GM23248 (cell line): Measurements from ENCODE around the gene CD6. TPM values are rescaled to one million over a fixed set of nuclear protein-coding genes. Genes with fewer than 3 reads are reported as not detected.

ENCODE experiments used
- DNase-seq: peaks from one replicate; pipeline ENCODE4 v3.0.0-alpha.2; 2015
- H2AFZ ChIP-seq: fragments of 200-600 bp; sonication (generic); 2 replicates; pipeline ENCODE4 v1.6.1; 2016; ENCODE audit warnings: antibody characterized with exemption
- H3F3A ChIP-seq: fragments of 200-600 bp; sonication (generic); 2 replicates; pipeline ENCODE4 v1.6.1; 2016; ENCODE audit warnings: mild to moderate bottlenecking, antibody characterized with exemption, mixed run types; ENCODE audit not compliant: insufficient read depth
- H3K27ac ChIP-seq: fragments of 200-600 bp; sonication (generic); 2 replicates; pipeline ENCODE4 v1.5.1; 2016; ENCODE audit warnings: mild to moderate bottlenecking
- H3K27me3 ChIP-seq: fragments of 200-600 bp; sonication (generic); replicated peaks from 2 replicates; pipeline ENCODE4 v1.6.1; 2016; ENCODE audit warnings: mild to moderate bottlenecking; ENCODE audit not compliant: insufficient read depth
- H3K36me3 ChIP-seq: fragments of 200-600 bp; sonication (generic); 2 replicates; pipeline ENCODE4 v1.6.1; 2016; ENCODE audit warnings: low read depth, mild to moderate bottlenecking
- H3K4me1 ChIP-seq: fragments of 200-600 bp; sonication (generic); 2 replicates; pipeline ENCODE4 v1.6.1; 2016; ENCODE audit warnings: mild to moderate bottlenecking; ENCODE audit not compliant: insufficient read depth
- H3K4me2 ChIP-seq: fragments of 200-600 bp; sonication (generic); one replicate; pipeline ENCODE4 v1.6.1; 2016; ENCODE audit warnings: mild to moderate bottlenecking; ENCODE audit not compliant: unreplicated experiment
- H3K4me3 ChIP-seq: fragments of 200-600 bp; sonication (generic); 2 replicates; pipeline ENCODE4 v1.5.1; 2016; ENCODE audit warnings: mild to moderate bottlenecking
- H3K79me2 ChIP-seq: fragments of 200-600 bp; sonication (generic); 2 replicates; pipeline ENCODE4 v1.6.1; 2016; ENCODE audit warnings: mild to moderate bottlenecking; ENCODE audit not compliant: insufficient read depth
- H3K9ac ChIP-seq: fragments of 200-600 bp; sonication (generic); 2 replicates; pipeline ENCODE4 v1.6.1; 2016; ENCODE audit warnings: mild to moderate bottlenecking
- H3K9me2 ChIP-seq: fragments of 200-600 bp; sonication (generic); 2 replicates; pipeline ENCODE4 v1.6.1; 2016; ENCODE audit warnings: mixed run types, mild to moderate bottlenecking, moderate library complexity; ENCODE audit not compliant: insufficient read depth
- H3K9me3 ChIP-seq: fragments of 200-600 bp; sonication (generic); one replicate; pipeline ENCODE4 v1.6.1; 2017; ENCODE audit warnings: low read depth
- H4K20me1 ChIP-seq: fragments of 200-600 bp; sonication (generic); 2 replicates; pipeline ENCODE4 v1.6.0; 2016; ENCODE audit not compliant: insufficient read depth
- EZH2 ChIP-seq: fragments of 200-600 bp; sonication (generic); IDR thresholded peaks from 2 replicates; pipeline ENCODE4 v1.6.1; 2018; ENCODE audit warnings: antibody characterized with exemption, mild to moderate bottlenecking; ENCODE audit not compliant: insufficient read depth, poor library complexity, severe bottlenecking
- EZH2phosphoT487 ChIP-seq: fragments of 200-600 bp; sonication (generic); IDR thresholded peaks from 2 replicates; pipeline ENCODE4 v1.6.1; 2018; ENCODE audit warnings: antibody characterized with exemption, moderate library complexity, mild to moderate bottlenecking, low read depth; ENCODE audit not compliant: insufficient read depth
- WGBS, 2 experiments: methylation state at CpG; one replicate each; pipeline ENCODE4 v1.1.6; 2015 to 2017; ENCODE audit warnings: low lambda C conversion rate in 2 of 2, low coverage in 1 of 2; ENCODE audit errors: missing lambda C conversion rate in 2 of 2; 5-methylcytosine and 5-hydroxymethylcytosine counted together
- in situ Hi-C: fragments of 300-500 bp; cut with MboI; formaldehyde crosslinking; loops from 2 replicates; pipeline ENCODE4 v1.15.0; 2020
- polyA plus RNA-seq: library from polyadenylated mRNA; unstranded; fragments of >200 nt; fragmentation: Nextera tagmentation; extraction: Ambion mirVana; gene quantifications from 2 replicates; pipeline ENCODE4 v1.2.1, GENCODE V29; 2016
- total RNA-seq: library from RNA; depleted of rRNA; stranded (reverse); fragments of >200 nt; shearing (Covaris generic); gene quantifications from 2 replicates; pipeline ENCODE4 v1.2.3, GENCODE V29; 2014

CD6 gene
- total and polyA plus RNA-seq, 2 experiments from 2014 or later: not detected

DNA sequence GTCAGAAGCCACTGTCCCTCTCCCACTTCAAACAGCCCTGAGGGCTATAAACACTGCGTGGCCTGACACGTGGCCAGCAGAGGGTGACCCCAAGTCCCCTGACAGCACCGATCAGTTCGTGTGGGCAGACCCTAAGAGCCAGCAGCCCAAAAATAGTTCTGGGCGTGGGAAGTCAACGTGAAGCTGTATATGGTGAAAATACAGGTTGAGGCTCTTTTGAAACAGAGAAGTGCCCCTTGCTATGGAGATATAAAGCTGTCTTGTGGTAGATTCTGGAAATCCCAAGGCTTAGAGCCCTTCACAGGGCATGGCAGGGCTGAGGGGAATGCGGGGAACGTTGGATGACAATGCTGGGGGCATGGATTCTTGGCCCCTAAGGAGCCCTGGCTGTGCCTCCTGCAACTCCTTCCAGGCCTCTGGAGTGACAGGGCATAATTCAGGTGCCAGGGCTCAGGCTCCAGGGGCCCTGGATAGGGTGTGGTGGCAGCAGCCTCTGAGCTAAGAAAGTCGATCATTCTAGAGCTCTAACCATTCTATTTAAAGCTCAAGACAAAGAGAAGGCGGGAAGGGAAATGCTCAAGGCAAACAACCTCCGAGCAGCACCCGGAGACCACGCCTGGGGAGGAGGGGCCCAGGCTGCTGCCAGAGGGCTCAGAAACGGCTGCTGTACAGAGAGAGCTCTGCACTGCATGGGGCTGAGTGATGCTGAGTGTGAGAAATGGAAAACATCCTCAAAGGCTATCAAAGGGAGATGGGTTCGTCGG lies 70.5 kb downstream of the CD6 start:
- Histone ChIP-seq H3K9ac (no peak overlapping the region), H3K4me2 (no peak overlapping the region), H3K79me2 (no peaks in the 10 kb centered on the region), H3K4me3 (no peak overlapping the region), H3K27ac (no peak overlapping the region), H3F3A (no peaks in the 10 kb centered on the region), H2AFZ (no peak overlapping the region), H3K27me3 (peaks cover 7% of the 10 kb centered on the region; the same call in 1 of the 2 replicates), H3K9me2 (no peaks in the 10 kb centered on the region), H4K20me1 (no peaks in the 10 kb centered on the region), H3K36me3 (no peaks in the 10 kb centered on the region), H3K9me3 (no peaks in the 10 kb centered on the region), H3K4me1 (no peaks in the 10 kb centered on the region)
- WGBS, 2 experiments: 31% methylated on average over 16 of the region's 16 CpGs
- TF ChIP-seq EZH2 (no peak), EZH2phosphoT487 (no peak)
- no peak for DNase-seq
- in situ Hi-C loops: no loop called here

- peaks cover 7% of the 10 kb centered on the region for H3K27me3 ChIP-seq
- no peak overlapping the region for H2AFZ ChIP-seq
- in situ Hi-C loops: no loop called here
- H3K36me3 ChIP-seq: no peaks in the 10 kb centered on the region
- WGBS, 2 experiments: 45 to 46% methylated on average over 5 of the region's 5 CpGs
- no peaks in the 10 kb centered on the region for H3K9me3 ChIP-seq
- H3K4me1 ChIP-seq: no peaks in the 10 kb centered on the region
- no peak overlapping the region for H3K27ac ChIP-seq
- H3K79me2 ChIP-seq: no peaks in the 10 kb centered on the region
- no peak overlapping the region for H3K4me2 ChIP-seq
- no peaks in the 10 kb centered on the region for H3K9me2 ChIP-seq
- no peaks in the 10 kb centered on the region for H4K20me1 ChIP-seq
- no peak overlapping the region for H3K9ac ChIP-seq
- H3F3A ChIP-seq: no peaks in the 10 kb centered on the region
- TF ChIP-seq EZH2: no peak
- no peak for TF ChIP-seq EZH2phosphoT487
- H3K4me3 ChIP-seq: no peak overlapping the region
- no peak for DNase-seq
These were observed 71.1 kb downstream of the CD6 start for GRCh38 chr11:61042537-61042936.

- peaks cover 7% of the 10 kb centered on the region for H3K27me3 ChIP-seq
These were observed 71.6 kb downstream of the CD6 start for GRCh38 chr11:61042961-61043540.

DNA sequence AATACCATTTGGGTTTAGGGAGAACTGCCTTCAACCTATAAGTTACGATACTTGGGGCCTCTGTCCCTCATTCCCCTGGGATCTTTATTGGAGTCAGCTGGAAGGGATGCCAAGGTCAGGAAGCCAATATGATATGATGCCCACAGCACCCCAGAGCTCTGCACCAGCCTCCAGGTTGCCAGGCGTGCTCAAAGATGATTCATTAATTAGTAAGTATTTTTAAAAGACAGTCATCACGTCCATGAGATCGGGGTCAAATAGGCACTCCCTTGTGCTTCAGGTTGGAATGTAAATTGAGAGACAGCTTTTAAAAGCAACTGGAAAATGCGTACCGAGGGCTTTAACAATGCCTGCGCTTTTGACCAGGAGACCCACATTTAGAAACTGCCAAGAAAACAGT lies 73.8 kb downstream of the CD6 start:
- H3K4me3 ChIP-seq: no peak overlapping the region
- H4K20me1 ChIP-seq: no peaks in the 10 kb centered on the region
- WGBS, 2 experiments: 50 to 57% methylated on average over 7 of the region's 7 CpGs
- H3K79me2 ChIP-seq: no peaks in the 10 kb centered on the region
- no peak for DNase-seq
- H3K9ac ChIP-seq: no peak overlapping the region
- no peak overlapping the region for H2AFZ ChIP-seq
- TF ChIP-seq EZH2: no peak
- TF ChIP-seq EZH2phosphoT487: no peak
- in situ Hi-C loops: no loop called here
- peaks cover 22% of the 10 kb centered on the region for H3K27me3 ChIP-seq
- no peaks in the 10 kb centered on the region for H3F3A ChIP-seq
- no peaks in the 10 kb centered on the region for H3K4me1 ChIP-seq
- no peaks in the 10 kb centered on the region for H3K9me3 ChIP-seq
- H3K4me2 ChIP-seq: no peak overlapping the region
- H3K36me3 ChIP-seq: no peaks in the 10 kb centered on the region
- no peak overlapping the region for H3K27ac ChIP-seq
- H3K9me2 ChIP-seq: no peaks in the 10 kb centered on the region

More at GRCh38 chr11:61042961-61043540, 71.6 kb downstream of the CD6 start:
- in situ Hi-C loops: no loop called here
- no peak overlapping the region for H3K4me2 ChIP-seq
- no peaks in the 10 kb centered on the region for H3K9me2 ChIP-seq
- no peaks in the 10 kb centered on the region for H4K20me1 ChIP-seq
- no peak overlapping the region for H2AFZ ChIP-seq
- no peaks in the 10 kb centered on the region for H3F3A ChIP-seq
- H3K36me3 ChIP-seq: no peaks in the 10 kb centered on the region
- TF ChIP-seq EZH2phosphoT487 (no peak), EZH2 (no peak)
- H3K4me1 ChIP-seq: no peaks in the 10 kb centered on the region
- H3K79me2 ChIP-seq: no peaks in the 10 kb centered on the region
- H3K9ac ChIP-seq: no peak overlapping the region
- H3K4me3 ChIP-seq: no peak overlapping the region
- no peaks in the 10 kb centered on the region for H3K9me3 ChIP-seq
- no peak for DNase-seq
- no peak overlapping the region for H3K27ac ChIP-seq
- 79 to 81% methylated on average over 14 of the region's 14 CpGs for WGBS, 2 experiments
